ENCODE data around the gene OR4C45.
"Not testable (repeated sequence)": the region's sequence is repeated elsewhere in the genome, so short reads cannot be mapped to it uniquely, and the experiment has no call there.

Gene OR4C45

GRCh38 chr11:50078946-50079345 is 46.3 kb downstream of the OR4C45 start:
- not testable (repeated sequence) for H3K9ac ChIP-seq (ENCODE audit: low read depth, low read length, poor library complexity); H2BK15ac ChIP-seq (ENCODE audit: low read length); H3K27me3 ChIP-seq (ENCODE audit: control insufficient read depth in 3 of 3, insufficient read depth in 3 of 3, low read depth in 1 of 3, low read length in 3 of 3); H3K36me3 ChIP-seq (replicated peaks in 1 of 2; ENCODE audit: control insufficient read depth in 2 of 2, insufficient read depth in 2 of 2, low read length in 2 of 2); H2AK5ac ChIP-seq (ENCODE audit: low read depth, low read length); H4K8ac ChIP-seq (ENCODE audit: low read depth, low read length); H3K18ac ChIP-seq (ENCODE audit: low read length); H3K4me1 ChIP-seq (ENCODE audit: control insufficient read depth in 2 of 2, insufficient read depth in 1 of 2, low read depth in 1 of 2, low read length in 2 of 2); H4K91ac ChIP-seq (ENCODE audit: low read depth, low read length, poor library complexity); H3K27ac ChIP-seq (replicated peaks; ENCODE audit: low read length); H3K4me2 ChIP-seq (ENCODE audit: insufficient read depth, low read length, poor library complexity, severe bottlenecking); DNase-seq (ENCODE audit: low spot score); H3K4me3 ChIP-seq (ENCODE audit: low read length in 2 of 2); H3K23ac ChIP-seq (ENCODE audit: low read depth, low read length, poor library complexity); H3K4ac ChIP-seq (ENCODE audit: low read length); H2AFZ ChIP-seq (ENCODE audit: low read length); H2BK120ac ChIP-seq (ENCODE audit: low read depth, low read length); H3K79me1 ChIP-seq (ENCODE audit: low read depth, low read length); H2BK5ac ChIP-seq (ENCODE audit: low read length); H2BK12ac ChIP-seq (ENCODE audit: low read length); H3K14ac ChIP-seq (ENCODE audit: low read length)
- peaks cover 0 to 46% of the 10 kb centered on the region in 2 donors for H3K9me3 ChIP-seq (replicated peaks in 1 of 2; ENCODE audit: control insufficient read depth in 2 of 2, insufficient read depth in 1 of 2, low read depth in 1 of 2, low read length in 2 of 2)

GRCh38 chr11:50080256-50080655 is 47.6 kb downstream of the OR4C45 start:
- DNase-seq (ENCODE audit: low spot score) = no peak
- H2AK5ac ChIP-seq (ENCODE audit: low read depth, low read length) = no peak overlapping the region
- H2BK12ac ChIP-seq (ENCODE audit: low read length) = no peak overlapping the region
- no peaks in the 10 kb centered on the region for H3K79me1 ChIP-seq (ENCODE audit: low read depth, low read length)
- H3K4me1 ChIP-seq (ENCODE audit: control insufficient read depth in 2 of 2, insufficient read depth in 1 of 2, low read depth in 1 of 2, low read length in 2 of 2) = no peaks in the 10 kb centered on the region
- H4K8ac ChIP-seq (ENCODE audit: low read depth, low read length) = no peak overlapping the region
- H4K91ac ChIP-seq (ENCODE audit: low read depth, low read length, poor library complexity) = no peak overlapping the region
- H3K18ac ChIP-seq (ENCODE audit: low read length) = no peak overlapping the region
- no peaks in the 10 kb centered on the region for H3K36me3 ChIP-seq (replicated peaks in 1 of 2; ENCODE audit: control insufficient read depth in 2 of 2, insufficient read depth in 2 of 2, low read length in 2 of 2)
- no peak overlapping the region for H3K4me3 ChIP-seq (ENCODE audit: low read length in 2 of 2)
- no peak overlapping the region for H3K27ac ChIP-seq (replicated peaks; ENCODE audit: low read length)
- no peak overlapping the region for H2AFZ ChIP-seq (ENCODE audit: low read length)
- H3K27me3 ChIP-seq (ENCODE audit: control insufficient read depth in 3 of 3, insufficient read depth in 3 of 3, low read depth in 1 of 3, low read length in 3 of 3) = no peaks in the 10 kb centered on the region
- H2BK5ac ChIP-seq (ENCODE audit: low read length) = no peak overlapping the region
- no peak overlapping the region for H3K4me2 ChIP-seq (ENCODE audit: insufficient read depth, low read length, poor library complexity, severe bottlenecking)
- H2BK120ac ChIP-seq (ENCODE audit: low read depth, low read length) = no peak overlapping the region
- H3K9me3 ChIP-seq (replicated peaks in 1 of 2; ENCODE audit: control insufficient read depth in 2 of 2, insufficient read depth in 1 of 2, low read depth in 1 of 2, low read length in 2 of 2) = peaks cover 0 to 38% of the 10 kb centered on the region in 2 donors
- H3K23ac ChIP-seq (ENCODE audit: low read depth, low read length, poor library complexity) = no peak overlapping the region
- H3K14ac ChIP-seq (ENCODE audit: low read length) = no peak overlapping the region
- no peak overlapping the region for H3K4ac ChIP-seq (ENCODE audit: low read length)
- H2BK15ac ChIP-seq (ENCODE audit: low read length) = no peak overlapping the region
- H3K9ac ChIP-seq (ENCODE audit: low read depth, low read length, poor library complexity) = no peak overlapping the region
